ENCODE data around the gene BDH2.

Gene BDH2

DNA sequence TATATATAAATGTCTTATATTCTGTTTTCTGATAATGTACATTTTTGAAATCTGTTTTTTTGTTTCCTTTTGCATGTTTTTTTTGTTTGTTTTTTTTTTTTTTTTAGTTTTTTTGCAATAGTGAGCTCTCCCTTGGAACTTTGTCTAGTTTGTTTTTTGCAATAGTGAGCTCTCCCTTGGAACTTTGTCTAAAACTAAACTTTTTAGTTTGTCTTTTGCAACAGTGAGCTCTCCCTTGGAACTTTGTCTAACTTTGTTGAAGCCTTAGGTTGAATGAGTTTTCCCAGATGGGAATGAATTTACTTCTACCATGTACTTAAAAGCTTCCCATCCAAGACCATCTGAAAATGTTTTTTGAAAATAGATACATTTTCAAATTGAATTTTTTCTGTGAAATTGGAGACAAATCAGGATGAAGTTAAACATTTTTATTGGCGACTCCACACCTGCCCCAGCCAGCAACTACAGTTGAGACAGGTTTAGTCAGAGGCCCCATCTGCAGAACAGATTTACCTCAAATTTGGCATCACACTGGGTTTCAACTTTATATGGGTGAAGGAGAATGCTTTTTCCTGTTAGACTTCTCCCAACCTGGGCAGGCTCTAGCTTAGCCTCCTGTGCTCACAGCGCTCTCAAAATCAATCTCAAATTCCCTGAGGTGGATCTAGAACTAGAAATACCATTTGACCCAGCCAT lies 39.0 kb downstream of the BDH2 start:
- H3K36me3 ChIP-seq (ENCODE audit: control insufficient read depth, insufficient read depth, low read length), result no peaks in the 10 kb centered on the region
- DNase-seq, result no peak
- no peaks in the 10 kb centered on the region for H3K9me3 ChIP-seq (ENCODE audit: control insufficient read depth, low read length)
- no peak overlapping the region for H3K27ac ChIP-seq (ENCODE audit: insufficient read depth, low read length, poor library complexity, severe bottlenecking)
- H3K4me1 ChIP-seq (ENCODE audit: control insufficient read depth, insufficient read depth, low read length, poor library complexity, severe bottlenecking), result no peaks in the 10 kb centered on the region
- no peak overlapping the region for H3K4me3 ChIP-seq (ENCODE audit: insufficient read depth, low read depth, low read length, poor library complexity, severe bottlenecking)
- H3K27me3 ChIP-seq (replicated peaks; ENCODE audit: control insufficient read depth, insufficient read depth, low read length, poor library complexity, severe bottlenecking), result no peaks in the 10 kb centered on the region

DNA sequence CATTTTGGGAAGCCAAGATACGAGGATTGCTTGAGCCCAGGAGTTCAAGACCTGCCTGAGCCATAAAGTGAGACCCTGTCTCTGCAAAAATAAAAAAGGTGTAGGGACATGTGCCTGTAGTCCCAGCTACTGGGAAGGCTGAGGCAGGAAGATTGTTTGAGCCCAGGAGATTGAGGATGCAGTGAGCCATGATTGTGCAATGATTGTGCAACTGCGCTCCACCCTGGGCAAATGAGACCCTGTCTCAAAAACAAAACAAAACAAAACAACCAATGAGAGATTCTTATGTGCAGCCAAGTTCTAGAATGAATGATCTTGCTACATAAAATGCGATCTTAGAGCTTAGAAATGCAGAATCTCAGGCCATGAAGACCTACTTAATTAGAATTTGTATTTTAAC lies 45.6 kb downstream of the BDH2 start:
- Histone ChIP-seq H3K27ac (ENCODE audit: insufficient read depth, low read length, poor library complexity, severe bottlenecking) (no peak overlapping the region), H3K36me3 (ENCODE audit: control insufficient read depth, insufficient read depth, low read length) (peaks cover 9% of the 10 kb centered on the region), H3K27me3 (replicated peaks; ENCODE audit: control insufficient read depth, insufficient read depth, low read length, poor library complexity, severe bottlenecking) (no peaks in the 10 kb centered on the region), H3K9me3 (ENCODE audit: control insufficient read depth, low read length) (no peaks in the 10 kb centered on the region), H3K4me1 (ENCODE audit: control insufficient read depth, insufficient read depth, low read length, poor library complexity, severe bottlenecking) (no peaks in the 10 kb centered on the region), H3K4me3 (ENCODE audit: insufficient read depth, low read depth, low read length, poor library complexity, severe bottlenecking) (no peak overlapping the region)
- DNase-seq, result no peak

DNA sequence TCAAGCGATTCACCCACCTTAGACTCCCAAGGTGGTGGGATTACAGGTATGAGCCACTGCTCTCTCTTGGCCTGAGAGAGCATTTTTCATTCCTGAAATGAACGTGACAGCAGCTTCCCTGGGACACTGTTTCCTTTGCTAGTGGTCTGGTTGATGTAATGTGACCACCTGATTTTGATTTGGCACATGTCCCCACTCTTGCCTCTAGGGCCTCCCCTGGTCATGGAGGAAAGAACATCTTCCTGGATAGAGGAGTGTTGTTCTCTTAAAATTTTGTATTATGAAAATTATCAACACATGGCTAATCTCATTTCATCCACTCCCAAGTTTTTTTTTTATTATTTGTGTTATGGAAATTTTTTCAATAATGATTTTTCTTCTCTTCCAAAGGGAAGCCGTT lies 46.9 kb downstream of the BDH2 start:
- Histone ChIP-seq H3K36me3 (ENCODE audit: control insufficient read depth, insufficient read depth, low read length) (peaks cover 10% of the 10 kb centered on the region), H3K4me3 (ENCODE audit: insufficient read depth, low read depth, low read length, poor library complexity, severe bottlenecking) (no peak overlapping the region), H3K27ac (ENCODE audit: insufficient read depth, low read length, poor library complexity, severe bottlenecking) (no peak overlapping the region), H3K27me3 (replicated peaks; ENCODE audit: control insufficient read depth, insufficient read depth, low read length, poor library complexity, severe bottlenecking) (no peaks in the 10 kb centered on the region), H3K4me1 (ENCODE audit: control insufficient read depth, insufficient read depth, low read length, poor library complexity, severe bottlenecking) (no peaks in the 10 kb centered on the region), H3K9me3 (ENCODE audit: control insufficient read depth, low read length) (no peaks in the 10 kb centered on the region)
- DNase-seq, result no peak

DNA sequence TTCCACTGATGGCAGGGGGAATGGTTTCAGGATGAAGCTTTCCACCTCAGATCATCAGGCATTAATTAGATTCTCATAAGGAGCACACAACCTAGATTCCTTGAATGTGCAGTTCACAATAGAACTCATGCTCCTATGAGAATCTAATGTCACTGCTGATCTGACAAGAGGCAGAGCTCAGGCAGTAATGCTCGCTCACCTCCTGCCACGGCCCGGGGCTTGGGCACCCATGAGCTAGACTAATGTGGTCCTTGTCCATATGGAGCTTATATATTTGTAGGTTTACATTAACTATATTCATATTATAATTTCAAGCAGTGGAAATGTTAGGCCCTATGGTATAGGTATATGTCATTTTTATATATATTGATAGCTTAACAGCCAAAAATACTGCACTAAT lies 47.5 kb downstream of the BDH2 start:
- H3K4me3 ChIP-seq (ENCODE audit: insufficient read depth, low read depth, low read length, poor library complexity, severe bottlenecking), result no peak overlapping the region
- no peaks in the 10 kb centered on the region for H3K9me3 ChIP-seq (ENCODE audit: control insufficient read depth, low read length)
- no peak for DNase-seq
- peaks cover 13% of the 10 kb centered on the region for H3K36me3 ChIP-seq (ENCODE audit: control insufficient read depth, insufficient read depth, low read length)
- no peak overlapping the region for H3K27ac ChIP-seq (ENCODE audit: insufficient read depth, low read length, poor library complexity, severe bottlenecking)
- no peaks in the 10 kb centered on the region for H3K4me1 ChIP-seq (ENCODE audit: control insufficient read depth, insufficient read depth, low read length, poor library complexity, severe bottlenecking)
- no peaks in the 10 kb centered on the region for H3K27me3 ChIP-seq (replicated peaks; ENCODE audit: control insufficient read depth, insufficient read depth, low read length, poor library complexity, severe bottlenecking)

DNA sequence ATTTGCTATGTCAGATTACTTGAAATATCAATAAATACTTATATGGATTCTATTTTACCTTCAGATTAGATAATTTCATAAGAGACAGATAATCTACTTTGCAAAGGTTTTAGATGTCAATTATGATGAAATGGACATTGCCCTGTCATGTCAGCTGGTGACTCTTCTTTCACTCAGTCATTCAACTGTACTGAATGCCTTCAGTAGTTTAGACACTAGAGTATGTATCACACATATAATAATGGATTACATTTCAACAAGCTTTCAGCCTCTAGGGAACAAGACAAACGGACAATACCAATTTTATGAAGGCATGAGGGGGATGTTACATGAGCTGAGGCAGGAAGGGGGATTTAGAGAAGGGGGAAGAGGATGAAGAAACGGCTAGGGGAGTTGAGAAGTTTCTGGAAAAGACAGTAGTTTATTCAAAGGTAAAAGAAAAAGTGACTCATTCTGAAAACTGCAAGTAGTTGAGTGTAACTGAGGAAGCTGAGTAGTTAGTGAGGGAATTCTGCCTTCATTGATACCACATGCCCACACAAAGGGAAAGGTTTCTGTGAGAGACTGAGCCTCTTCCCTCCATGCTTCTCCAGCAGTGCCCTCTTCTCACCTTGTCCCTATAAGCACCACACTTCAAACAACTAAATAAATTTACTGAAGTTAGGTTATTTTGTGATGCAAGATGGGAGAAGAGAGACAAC lies 48.7 kb downstream of the BDH2 start:
- Histone ChIP-seq H3K27me3 (replicated peaks; ENCODE audit: control insufficient read depth, insufficient read depth, low read length, poor library complexity, severe bottlenecking) (no peaks in the 10 kb centered on the region), H3K4me3 (ENCODE audit: insufficient read depth, low read depth, low read length, poor library complexity, severe bottlenecking) (no peak overlapping the region), H3K27ac (ENCODE audit: insufficient read depth, low read length, poor library complexity, severe bottlenecking) (no peak overlapping the region), H3K4me1 (ENCODE audit: control insufficient read depth, insufficient read depth, low read length, poor library complexity, severe bottlenecking) (no peaks in the 10 kb centered on the region), H3K36me3 (ENCODE audit: control insufficient read depth, insufficient read depth, low read length) (peaks cover 13% of the 10 kb centered on the region), H3K9me3 (ENCODE audit: control insufficient read depth, low read length) (no peaks in the 10 kb centered on the region)
- no peak for DNase-seq

DNA sequence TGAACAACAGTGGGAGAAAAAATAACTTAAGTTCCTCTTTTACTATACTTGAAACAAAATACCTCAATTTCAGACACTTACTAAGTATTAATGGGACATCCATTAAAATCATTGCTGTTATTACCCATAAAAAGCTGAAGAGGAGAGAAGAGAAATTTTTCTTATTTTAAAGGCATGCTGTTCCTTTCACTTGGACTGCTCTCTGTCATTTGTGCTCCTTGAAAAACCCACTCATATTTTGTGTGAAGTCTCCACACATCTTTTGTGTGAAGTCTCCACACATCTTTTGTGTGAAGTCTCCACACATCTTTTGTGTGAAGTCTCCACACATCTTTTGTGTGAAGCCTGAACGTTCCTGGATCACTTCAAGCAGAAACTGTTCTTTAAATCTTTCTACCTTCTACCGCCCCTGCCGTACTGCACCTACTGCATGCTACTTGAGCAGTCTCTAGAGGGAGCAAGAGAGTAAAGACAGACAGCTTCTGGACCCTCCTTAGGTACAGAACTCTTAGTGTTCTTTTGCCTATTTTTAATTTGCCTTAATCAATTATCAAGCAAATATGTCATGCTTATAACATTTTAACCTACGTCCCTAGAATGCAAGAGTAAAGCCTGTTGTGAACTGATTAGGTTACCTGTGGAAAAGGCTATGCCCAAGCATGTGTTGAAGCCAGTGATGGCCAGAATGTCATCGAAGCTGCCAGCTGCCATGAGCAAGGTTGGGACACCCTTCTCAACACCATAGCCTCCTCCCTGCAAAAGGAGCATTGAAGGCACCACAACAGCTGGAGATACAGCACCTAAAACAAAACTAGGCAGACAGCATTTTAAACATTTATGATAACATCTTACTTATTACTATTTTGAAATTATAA lies 53.0 kb downstream of the BDH2 start:
- H3K27me3 ChIP-seq (replicated peaks; ENCODE audit: control insufficient read depth, insufficient read depth, low read length, poor library complexity, severe bottlenecking), result no peaks in the 10 kb centered on the region
- no peaks in the 10 kb centered on the region for H3K9me3 ChIP-seq (ENCODE audit: control insufficient read depth, low read length)
- no peak overlapping the region for H3K4me3 ChIP-seq (ENCODE audit: insufficient read depth, low read depth, low read length, poor library complexity, severe bottlenecking)
- H3K36me3 ChIP-seq (ENCODE audit: control insufficient read depth, insufficient read depth, low read length), result peaks cover 24% of the 10 kb centered on the region
- peak in 1 of 3 donors; percentile 13 for DNase-seq
- no peaks in the 10 kb centered on the region for H3K4me1 ChIP-seq (ENCODE audit: control insufficient read depth, insufficient read depth, low read length, poor library complexity, severe bottlenecking)
- H3K27ac ChIP-seq (ENCODE audit: insufficient read depth, low read length, poor library complexity, severe bottlenecking), result no peak overlapping the region

DNA sequence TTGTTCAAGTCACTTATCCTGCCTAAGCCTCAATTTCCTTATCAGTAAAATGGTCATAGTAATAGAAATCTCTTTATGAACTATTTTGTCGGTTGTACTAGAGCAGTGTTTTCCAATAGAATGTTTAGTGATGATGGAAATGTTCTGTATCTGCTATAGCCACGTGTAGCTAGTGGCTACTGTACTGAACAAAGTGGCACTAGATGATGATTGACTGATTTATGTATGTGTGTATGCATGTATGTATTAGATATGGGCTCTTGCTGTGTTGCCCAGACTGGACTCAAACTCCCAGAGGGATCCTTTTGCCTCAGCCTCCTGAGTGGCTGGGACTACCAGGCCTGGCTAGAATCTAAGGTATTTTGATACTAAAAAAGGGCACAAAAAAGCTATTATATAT lies 55.5 kb downstream of the BDH2 start:
- no peaks in the 10 kb centered on the region for H3K4me1 ChIP-seq (ENCODE audit: control insufficient read depth, insufficient read depth, low read length, poor library complexity, severe bottlenecking)
- H3K27me3 ChIP-seq (replicated peaks; ENCODE audit: control insufficient read depth, insufficient read depth, low read length, poor library complexity, severe bottlenecking), result no peaks in the 10 kb centered on the region
- H3K4me3 ChIP-seq (ENCODE audit: insufficient read depth, low read depth, low read length, poor library complexity, severe bottlenecking), result no peak overlapping the region
- no peak overlapping the region for H3K27ac ChIP-seq (ENCODE audit: insufficient read depth, low read length, poor library complexity, severe bottlenecking)
- H3K9me3 ChIP-seq (ENCODE audit: control insufficient read depth, low read length), result no peaks in the 10 kb centered on the region
- no peak for DNase-seq
- peaks cover 17% of the 10 kb centered on the region for H3K36me3 ChIP-seq (ENCODE audit: control insufficient read depth, insufficient read depth, low read length)

DNA sequence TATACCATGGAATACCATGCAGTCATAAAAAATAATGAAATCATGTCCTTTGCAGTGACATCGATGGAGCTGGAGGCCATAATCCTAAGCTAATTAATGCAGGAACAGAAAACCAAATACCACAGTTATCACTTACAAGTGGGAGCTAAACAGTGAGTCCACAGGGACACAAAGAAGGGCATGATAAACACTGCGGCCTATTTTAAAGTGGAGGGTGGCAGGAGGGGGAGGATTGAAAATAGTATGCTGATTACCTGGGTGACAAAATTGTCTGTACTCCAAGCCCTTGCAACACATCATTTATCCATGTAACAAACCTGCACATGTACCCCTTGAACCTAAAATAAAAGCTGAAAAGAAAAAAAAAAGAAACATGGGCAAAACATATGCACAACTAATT lies 63.5 kb downstream of the BDH2 start:
- Histone ChIP-seq H3K27me3 (replicated peaks; ENCODE audit: control insufficient read depth, insufficient read depth, low read length, poor library complexity, severe bottlenecking) (no peaks in the 10 kb centered on the region), H3K36me3 (ENCODE audit: control insufficient read depth, insufficient read depth, low read length) (no peaks in the 10 kb centered on the region), H3K4me1 (ENCODE audit: control insufficient read depth, insufficient read depth, low read length, poor library complexity, severe bottlenecking) (no peaks in the 10 kb centered on the region), H3K27ac (ENCODE audit: insufficient read depth, low read length, poor library complexity, severe bottlenecking) (no peak overlapping the region), H3K9me3 (ENCODE audit: control insufficient read depth, low read length) (no peaks in the 10 kb centered on the region), H3K4me3 (ENCODE audit: insufficient read depth, low read depth, low read length, poor library complexity, severe bottlenecking) (no peak overlapping the region)
- DNase-seq, result no peak

DNA sequence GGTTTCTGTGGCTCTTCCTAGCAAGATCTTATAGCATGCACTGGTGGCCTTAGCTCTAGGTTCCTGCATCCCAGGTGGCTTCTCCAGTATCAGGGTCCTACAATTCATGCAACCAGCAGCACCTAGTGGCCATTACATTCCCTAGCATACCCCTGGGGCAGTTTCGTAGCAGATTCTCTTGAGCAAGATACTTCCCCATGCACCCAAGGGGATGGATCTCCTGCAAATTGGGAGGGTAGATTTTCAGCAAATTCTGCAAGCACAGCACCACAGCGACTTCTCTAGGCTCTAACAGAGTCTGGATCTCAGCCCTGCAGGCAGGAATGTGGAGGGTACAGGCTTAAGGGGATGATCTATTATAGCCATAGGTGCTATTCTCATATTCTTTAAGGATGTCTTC lies 67.1 kb downstream of the BDH2 start:
- Histone ChIP-seq H3K9me3 (ENCODE audit: control insufficient read depth, low read length) (no peaks in the 10 kb centered on the region), H3K27ac (ENCODE audit: insufficient read depth, low read length, poor library complexity, severe bottlenecking) (no peak overlapping the region), H3K27me3 (replicated peaks; ENCODE audit: control insufficient read depth, insufficient read depth, low read length, poor library complexity, severe bottlenecking) (no peaks in the 10 kb centered on the region), H3K4me3 (ENCODE audit: insufficient read depth, low read depth, low read length, poor library complexity, severe bottlenecking) (no peak overlapping the region), H3K36me3 (ENCODE audit: control insufficient read depth, insufficient read depth, low read length) (peaks cover 10% of the 10 kb centered on the region), H3K4me1 (ENCODE audit: control insufficient read depth, insufficient read depth, low read length, poor library complexity, severe bottlenecking) (no peaks in the 10 kb centered on the region)
- no peak for DNase-seq

DNA sequence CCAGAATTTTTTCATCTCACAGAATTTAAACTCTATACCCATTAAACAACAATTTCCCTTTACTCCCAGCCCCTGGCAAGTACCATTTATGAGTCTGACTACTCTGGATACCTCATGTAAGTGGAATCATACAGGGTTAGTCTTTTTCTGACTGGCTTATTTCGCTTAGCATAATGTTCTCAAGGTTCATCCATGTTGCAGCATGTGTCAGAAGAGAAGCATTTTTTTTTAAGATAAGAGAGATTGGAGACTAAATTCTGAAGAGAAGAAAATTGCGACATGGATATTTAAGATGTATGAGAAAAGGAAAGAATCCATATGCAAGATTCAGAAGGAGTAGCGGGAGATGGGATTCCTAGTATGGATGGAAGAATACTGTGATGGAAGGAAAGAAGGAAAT lies 68.8 kb downstream of the BDH2 start:
- no peaks in the 10 kb centered on the region for H3K9me3 ChIP-seq (ENCODE audit: control insufficient read depth, low read length)
- H3K27ac ChIP-seq (ENCODE audit: insufficient read depth, low read length, poor library complexity, severe bottlenecking), result no peak overlapping the region
- no peak overlapping the region for H3K4me3 ChIP-seq (ENCODE audit: insufficient read depth, low read depth, low read length, poor library complexity, severe bottlenecking)
- H3K27me3 ChIP-seq (replicated peaks; ENCODE audit: control insufficient read depth, insufficient read depth, low read length, poor library complexity, severe bottlenecking), result no peaks in the 10 kb centered on the region
- peaks cover 10% of the 10 kb centered on the region for H3K36me3 ChIP-seq (ENCODE audit: control insufficient read depth, insufficient read depth, low read length)
- no peaks in the 10 kb centered on the region for H3K4me1 ChIP-seq (ENCODE audit: control insufficient read depth, insufficient read depth, low read length, poor library complexity, severe bottlenecking)
- DNase-seq, result no peak

All from effector memory CD4-positive, alpha-beta T cell (primary cell).